ENCODE data around the gene PCBD1. TPM values are rescaled to one million over a fixed set of nuclear protein-coding genes. Genes with fewer than 3 reads are reported as not detected.

PCBD1 gene
- total RNA-seq, 1 donor from 2014 or later, result 23.9 TPM

- Mint-ChIP-seq H3K27ac (ENCODE audit: unreplicated experiment) (no peak overlapping the region), H3K9me3 (ENCODE audit: unreplicated experiment) (peaks cover 4% of the 10 kb centered on the region), H3K27me3 (ENCODE audit: unreplicated experiment) (peaks cover 10% of the 10 kb centered on the region), H3K36me3 (ENCODE audit: low read depth, unreplicated experiment) (peaks cover 4% of the 10 kb centered on the region), H3K4me1 (ENCODE audit: unreplicated experiment) (peaks cover 22% of the 10 kb centered on the region), H3K4me3 (ENCODE audit: unreplicated experiment) (no peak overlapping the region)
- no peak for DNase-seq (ENCODE audit: low spot score)
- TF ChIP-seq, protein P1, sequence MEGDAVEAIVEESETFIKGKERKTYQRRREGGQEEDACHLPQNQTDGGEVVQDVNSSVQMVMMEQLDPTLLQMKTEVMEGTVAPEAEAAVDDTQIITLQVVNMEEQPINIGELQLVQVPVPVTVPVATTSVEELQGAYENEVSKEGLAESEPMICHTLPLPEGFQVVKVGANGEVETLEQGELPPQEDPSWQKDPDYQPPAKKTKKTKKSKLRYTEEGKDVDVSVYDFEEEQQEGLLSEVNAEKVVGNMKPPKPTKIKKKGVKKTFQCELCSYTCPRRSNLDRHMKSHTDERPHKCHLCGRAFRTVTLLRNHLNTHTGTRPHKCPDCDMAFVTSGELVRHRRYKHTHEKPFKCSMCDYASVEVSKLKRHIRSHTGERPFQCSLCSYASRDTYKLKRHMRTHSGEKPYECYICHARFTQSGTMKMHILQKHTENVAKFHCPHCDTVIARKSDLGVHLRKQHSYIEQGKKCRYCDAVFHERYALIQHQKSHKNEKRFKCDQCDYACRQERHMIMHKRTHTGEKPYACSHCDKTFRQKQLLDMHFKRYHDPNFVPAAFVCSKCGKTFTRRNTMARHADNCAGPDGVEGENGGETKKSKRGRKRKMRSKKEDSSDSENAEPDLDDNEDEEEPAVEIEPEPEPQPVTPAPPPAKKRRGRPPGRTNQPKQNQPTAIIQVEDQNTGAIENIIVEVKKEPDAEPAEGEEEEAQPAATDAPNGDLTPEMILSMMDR (IDR thresholded peaks at IDR 0.05; ENCODE audit: unreplicated experiment), result no peak
Observed at GRCh38 chr10:70890917-70891431, 2.6 kb upstream of the PCBD1 start.

- peaks cover 10% of the 10 kb centered on the region for H3K27me3 Mint-ChIP-seq (ENCODE audit: unreplicated experiment)
- H3K27ac Mint-ChIP-seq (ENCODE audit: unreplicated experiment), result no peak overlapping the region
- TF ChIP-seq, protein P1 (IDR thresholded peaks at IDR 0.05; ENCODE audit: unreplicated experiment), result no peak
- H3K9me3 Mint-ChIP-seq (ENCODE audit: unreplicated experiment), result peaks cover 2% of the 10 kb centered on the region
- no peak for DNase-seq (ENCODE audit: low spot score)
- H3K36me3 Mint-ChIP-seq (ENCODE audit: low read depth, unreplicated experiment), result peaks cover 4% of the 10 kb centered on the region
- H3K4me3 Mint-ChIP-seq (ENCODE audit: unreplicated experiment), result no peak overlapping the region
- H3K4me1 Mint-ChIP-seq (ENCODE audit: unreplicated experiment), result peaks cover 33% of the 10 kb centered on the region
Observed at GRCh38 chr10:70889291-70889690, 926 bp upstream of the PCBD1 start.

DNA sequence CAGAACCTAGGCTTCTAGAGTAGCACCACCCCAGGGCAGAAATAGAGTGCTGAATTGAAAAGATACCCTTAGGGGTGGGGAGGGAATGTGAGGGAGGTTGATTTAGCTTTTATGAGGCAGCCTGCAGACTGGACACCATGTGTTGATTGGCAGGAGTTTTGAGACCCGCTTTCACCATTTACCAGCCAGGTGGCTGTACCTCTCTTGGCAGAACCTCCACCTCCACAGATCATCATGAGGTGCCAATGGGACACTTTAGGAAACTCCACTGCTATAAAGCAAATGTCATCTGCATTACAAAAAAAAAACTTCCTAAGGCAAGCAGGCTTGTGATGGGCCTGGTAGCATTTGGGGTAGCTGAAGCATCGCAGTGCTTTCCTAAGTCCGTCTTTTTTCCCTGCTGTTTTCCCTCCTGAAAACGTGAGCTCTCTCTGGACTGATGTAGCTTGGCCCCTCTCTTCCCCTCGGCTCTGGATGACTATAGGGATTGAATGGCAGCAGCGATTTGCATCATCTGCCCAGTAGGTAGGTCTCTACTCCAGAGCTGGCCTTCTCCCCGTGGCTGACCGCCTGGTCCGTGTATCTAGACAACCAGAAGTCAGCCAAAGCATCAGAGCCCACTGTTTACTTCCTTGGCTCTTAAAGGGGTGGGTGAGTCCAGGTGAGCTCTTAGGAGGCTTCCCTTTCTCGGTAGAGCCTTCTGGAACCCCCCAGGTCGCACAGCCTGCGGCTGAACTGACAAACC lies 1.3 kb downstream of the PCBD1 start:
- Mint-ChIP-seq H3K27me3 (ENCODE audit: unreplicated experiment) (peaks cover 11% of the 10 kb centered on the region), H3K4me1 (ENCODE audit: unreplicated experiment) (peaks cover 26% of the 10 kb centered on the region), H3K36me3 (ENCODE audit: low read depth, unreplicated experiment) (peaks cover 15% of the 10 kb centered on the region), H3K4me3 (ENCODE audit: unreplicated experiment) (no peak overlapping the region), H3K9me3 (ENCODE audit: unreplicated experiment) (no peaks in the 10 kb centered on the region), H3K27ac (ENCODE audit: unreplicated experiment) (peak overlapping the region; percentile 13)
- DNase-seq (ENCODE audit: low spot score), result no peak
- TF ChIP-seq, protein P1 (IDR thresholded peaks at IDR 0.05; ENCODE audit: unreplicated experiment), result no peak

- Mint-ChIP-seq H3K27me3 (ENCODE audit: unreplicated experiment) (peaks cover 11% of the 10 kb centered on the region), H3K27ac (ENCODE audit: unreplicated experiment) (peak overlapping the region; percentile 13), H3K4me1 (ENCODE audit: unreplicated experiment) (peaks cover 26% of the 10 kb centered on the region), H3K36me3 (ENCODE audit: low read depth, unreplicated experiment) (peaks cover 15% of the 10 kb centered on the region), H3K4me3 (ENCODE audit: unreplicated experiment) (no peak overlapping the region), H3K9me3 (ENCODE audit: unreplicated experiment) (no peaks in the 10 kb centered on the region)
- TF ChIP-seq, protein P1 (IDR thresholded peaks at IDR 0.05; ENCODE audit: unreplicated experiment), result no peak
- no peak for DNase-seq (ENCODE audit: low spot score)
Observed at GRCh38 chr10:70885931-70886903, 2.1 kb downstream of the PCBD1 start.

Measured in endothelial cell (in vitro differentiated cells).